Stimulated activated CD8-positive, alpha-beta memory T cell treated with anti-CD3 and anti-CD28 coated beads, Interleukin-7, amount 100 ng/mL, for 24 hours (primary cell): Measurements from ENCODE around the gene RBFOX1.

ENCODE experiments used
- DNase-seq: peaks from one replicate; pipeline ENCODE4 v3.0.0-alpha.2; 2020; ENCODE audit warnings: low read depth

RBFOX1 gene

DNA sequence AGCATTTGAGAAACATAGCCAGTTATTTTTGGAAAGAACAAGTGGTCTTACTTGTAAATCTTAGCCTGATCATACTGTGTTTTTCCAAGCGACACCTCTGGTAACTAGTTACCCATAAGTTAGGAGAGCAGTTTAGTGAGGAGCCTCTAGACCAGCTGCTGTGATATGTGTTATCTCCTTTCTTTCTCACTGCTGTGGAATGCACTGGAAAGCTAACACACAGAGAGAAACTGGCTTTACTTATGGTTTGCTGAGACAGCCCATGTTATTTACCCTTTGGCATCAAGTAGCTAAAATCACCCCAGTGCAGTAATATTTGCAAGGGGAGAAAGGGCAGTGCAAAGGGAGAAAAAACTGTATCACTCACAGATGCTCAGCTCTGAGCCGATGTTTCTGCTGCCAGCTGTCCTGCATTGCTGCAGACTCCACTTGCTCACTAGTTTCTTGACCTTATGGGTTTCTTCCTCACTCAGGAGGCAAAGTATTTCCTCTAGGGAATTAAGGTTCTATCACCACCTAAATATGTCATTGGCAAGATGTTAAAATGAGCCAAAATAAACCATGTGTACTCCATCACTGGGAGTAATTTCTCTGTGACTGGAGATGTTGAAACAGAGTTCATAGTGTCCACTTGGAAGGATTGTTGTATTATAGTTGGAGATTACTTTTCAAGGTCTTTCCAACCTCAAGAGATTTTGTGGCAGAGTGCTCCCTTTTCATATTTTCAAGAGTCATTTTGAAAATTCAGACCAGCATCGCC, 2.3 kb downstream of the RBFOX1 start:
- DNase-seq = no peak

DNA sequence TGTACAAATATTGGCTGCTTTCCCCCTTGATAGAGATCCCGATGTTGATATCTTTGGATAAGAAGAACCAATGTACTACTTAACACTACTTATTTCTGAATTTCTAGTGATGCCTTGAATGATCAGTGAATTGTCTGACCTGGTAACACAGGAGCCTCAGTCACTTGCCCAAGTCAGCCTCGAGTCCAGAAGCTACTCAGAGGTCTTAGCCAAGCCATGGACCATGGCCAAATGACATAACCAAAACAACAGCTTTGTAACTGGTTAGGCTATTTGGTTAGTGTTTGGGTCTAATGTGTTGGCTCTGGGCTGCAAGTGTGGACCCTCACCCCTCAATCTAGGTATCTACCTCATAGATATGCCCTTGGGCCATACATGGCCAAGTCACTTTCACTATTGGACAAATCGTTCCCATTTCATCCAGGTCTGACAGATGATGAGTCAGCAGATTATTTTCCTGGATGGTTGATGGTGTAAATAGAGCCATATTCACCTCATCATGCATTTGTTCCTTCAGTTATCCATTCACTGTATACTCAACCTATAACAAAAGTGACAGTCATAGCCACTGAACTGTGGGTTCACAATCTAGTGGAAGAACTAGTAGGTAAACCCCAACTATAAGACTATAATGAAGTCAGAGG, 3.5 kb downstream of the RBFOX1 start:
- no peak for DNase-seq

DNA sequence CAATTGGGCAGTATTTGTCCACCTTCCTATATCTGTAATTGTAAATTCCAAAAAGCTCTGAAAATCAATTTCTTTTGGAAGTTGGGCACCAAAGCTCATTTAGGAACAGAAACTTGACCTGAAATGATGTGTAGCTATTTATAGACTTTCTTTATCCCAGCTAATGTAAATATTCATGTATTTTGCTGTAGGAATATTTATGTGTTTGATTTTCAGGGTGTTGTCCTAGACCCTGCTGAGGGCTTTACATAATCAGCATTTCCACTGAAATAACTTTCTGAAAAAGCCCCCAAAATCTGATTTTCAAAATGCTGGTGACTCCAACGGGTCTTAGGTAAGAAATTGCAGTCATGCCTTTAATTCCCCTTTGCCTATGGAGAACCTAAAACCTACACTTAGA, 4.1 kb downstream of the RBFOX1 start:
- DNase-seq = no peak

DNA sequence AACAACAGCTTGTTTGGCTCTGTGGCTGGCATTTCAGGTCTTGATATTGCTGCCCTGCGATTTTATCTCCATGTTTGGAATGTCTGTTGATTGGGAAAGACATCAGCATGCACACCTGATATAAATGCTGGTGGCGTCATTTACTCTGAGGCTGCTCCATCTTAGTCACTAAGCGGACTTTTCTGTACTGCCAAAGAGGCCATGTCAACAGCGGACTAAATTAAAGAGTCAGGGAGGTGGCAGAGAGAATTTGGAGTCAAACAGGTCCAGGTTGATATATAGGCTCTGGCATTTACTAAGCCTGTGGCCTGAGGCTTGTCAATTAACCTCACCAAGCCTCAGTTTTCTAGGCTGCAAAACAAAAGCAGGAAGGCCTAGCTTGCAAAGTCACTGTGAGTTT, 6.2 kb downstream of the RBFOX1 start:
- no peak for DNase-seq

DNA sequence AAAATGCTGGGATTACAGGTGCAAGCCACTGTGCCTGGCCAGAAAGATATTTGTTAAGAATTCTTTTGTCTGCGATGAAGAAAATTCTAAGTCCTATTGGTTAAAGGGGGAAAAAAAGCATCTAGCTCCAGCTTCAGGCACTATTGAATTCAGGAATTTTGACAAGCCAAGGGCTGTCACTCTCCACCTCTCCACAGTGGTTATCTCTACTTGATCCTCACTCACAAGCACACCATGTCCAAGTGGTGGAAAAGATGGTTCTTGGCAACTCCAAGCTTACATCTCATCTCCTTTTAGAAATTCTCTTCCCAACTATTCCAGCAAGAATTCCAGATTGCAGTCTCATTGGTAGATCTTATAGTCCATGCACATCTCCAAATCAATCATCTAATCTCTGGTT, 7.1 kb downstream of the RBFOX1 start:
- DNase-seq = no peak

DNA sequence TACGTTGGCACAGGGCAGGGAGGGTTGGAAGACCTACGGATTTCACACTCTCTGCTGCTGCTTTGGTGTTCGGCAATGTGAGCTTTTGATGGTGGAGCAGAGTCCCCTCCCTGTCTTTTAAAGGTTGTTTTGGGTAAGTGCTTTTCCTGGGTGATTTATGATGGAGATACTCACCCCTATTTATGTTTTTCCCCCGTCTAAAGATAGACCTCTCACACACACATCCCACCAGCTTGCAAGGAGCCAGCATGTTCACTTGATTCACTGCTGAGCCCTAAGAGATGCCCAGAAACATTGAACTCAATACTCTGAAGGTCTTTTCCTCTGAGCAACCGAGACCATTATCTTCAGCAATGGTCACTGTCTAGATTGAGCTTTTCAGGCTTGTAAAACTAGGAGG, 8.3 kb downstream of the RBFOX1 start:
- DNase-seq = no peak

DNA sequence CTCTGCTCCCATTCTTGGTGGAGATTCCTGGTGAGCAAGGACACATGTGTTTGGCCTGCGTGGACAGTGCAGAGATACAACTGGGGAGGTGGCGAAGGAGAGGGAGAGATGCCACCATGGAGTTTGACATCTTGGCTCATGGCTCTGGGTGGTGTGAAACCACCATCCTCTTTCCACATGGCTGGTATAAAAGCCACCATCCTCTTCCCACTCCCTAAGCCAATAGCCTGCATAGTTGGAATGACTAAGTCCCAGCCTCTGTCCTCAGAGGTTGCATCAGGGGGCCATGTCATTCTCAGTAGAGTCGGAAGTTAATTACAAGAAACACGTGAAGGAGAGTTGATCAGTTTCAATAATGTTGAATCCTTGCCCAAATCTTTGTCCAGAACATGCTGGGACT, 10.0 kb downstream of the RBFOX1 start:
- DNase-seq = no peak

DNA sequence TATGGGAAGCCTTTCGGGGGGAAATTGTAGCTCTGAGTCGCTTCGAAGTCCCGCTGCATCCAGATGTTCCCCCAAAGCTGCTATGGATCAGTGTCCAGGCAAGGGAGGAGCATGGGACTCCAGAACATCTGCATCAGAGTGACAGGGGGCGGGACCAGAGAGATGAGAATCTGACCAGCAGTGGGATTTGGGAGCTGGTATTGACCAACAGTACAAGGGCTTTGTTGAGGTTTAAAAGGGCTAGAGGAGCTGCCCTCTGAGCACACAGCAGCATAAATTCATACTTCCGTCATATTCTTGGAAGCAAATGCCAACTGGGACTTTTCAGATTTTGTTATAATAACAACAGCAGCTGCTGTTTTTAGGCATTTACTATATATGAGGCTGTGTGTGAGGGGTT, 10.6 kb downstream of the RBFOX1 start:
- no peak for DNase-seq

DNA sequence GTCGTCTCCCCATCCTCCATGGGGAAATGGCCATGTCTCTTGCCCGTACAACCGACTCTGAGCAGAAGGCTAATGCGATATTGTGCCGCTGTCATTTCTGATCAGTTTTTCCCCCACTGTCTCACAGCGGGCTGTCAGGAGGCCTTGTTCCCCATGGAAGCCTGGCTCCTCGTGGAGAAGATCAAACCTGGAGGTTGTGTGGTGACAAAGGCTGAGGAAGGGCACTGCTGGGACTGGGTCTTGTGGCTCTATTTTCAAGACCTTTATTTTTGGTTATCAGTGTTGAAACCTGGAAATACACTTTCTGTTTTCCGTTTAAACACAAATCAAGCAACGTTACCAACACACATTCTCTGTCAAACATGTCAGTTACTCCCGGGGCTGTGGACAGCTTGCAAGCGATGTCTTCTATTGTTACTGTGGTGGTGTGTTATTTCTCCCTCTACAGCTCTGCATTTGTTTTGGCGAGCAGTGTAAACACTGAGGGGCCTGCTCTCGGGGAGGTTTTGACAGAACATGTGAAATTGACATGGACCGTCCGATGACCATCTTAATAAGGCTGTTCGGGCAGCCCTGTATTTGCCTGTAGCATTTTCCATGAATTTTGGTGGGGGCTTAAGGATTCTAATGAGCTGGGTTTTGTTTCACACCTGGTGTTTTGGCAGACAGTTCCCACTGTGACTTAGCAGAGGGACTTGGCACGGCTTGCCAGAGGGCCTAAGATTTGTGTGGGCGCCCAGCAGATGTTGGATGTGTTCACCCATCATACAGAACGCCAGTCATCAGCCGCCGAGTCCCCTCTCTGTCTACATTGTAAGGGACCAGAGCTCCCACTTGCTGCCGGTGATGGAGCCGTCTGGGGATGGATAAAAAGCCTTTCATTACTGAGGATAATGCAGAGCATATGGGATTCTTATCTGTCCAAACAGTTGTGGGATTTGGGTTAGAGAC, 12.5 kb downstream of the RBFOX1 start:
- no peak for DNase-seq

DNA sequence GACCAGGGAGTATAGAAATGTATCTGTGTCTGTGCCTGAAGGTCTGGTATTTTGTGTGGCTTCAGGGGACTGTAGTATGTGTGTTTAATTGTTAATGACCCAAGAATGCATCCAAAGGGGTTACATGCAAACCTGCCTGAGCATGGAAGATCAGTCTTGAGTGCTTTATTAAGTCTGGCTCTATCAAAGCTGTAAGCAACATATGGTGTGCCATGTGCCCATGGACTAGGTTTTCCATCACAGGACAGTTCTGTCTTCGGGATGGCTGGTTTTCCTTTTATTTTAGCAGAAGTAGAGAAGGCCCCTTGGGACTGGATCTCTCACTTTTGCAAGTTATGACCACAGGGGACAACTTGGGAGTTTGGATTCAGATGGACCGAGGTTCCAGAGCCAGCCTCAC, 18.2 kb downstream of the RBFOX1 start:
- DNase-seq = no peak

DNA sequence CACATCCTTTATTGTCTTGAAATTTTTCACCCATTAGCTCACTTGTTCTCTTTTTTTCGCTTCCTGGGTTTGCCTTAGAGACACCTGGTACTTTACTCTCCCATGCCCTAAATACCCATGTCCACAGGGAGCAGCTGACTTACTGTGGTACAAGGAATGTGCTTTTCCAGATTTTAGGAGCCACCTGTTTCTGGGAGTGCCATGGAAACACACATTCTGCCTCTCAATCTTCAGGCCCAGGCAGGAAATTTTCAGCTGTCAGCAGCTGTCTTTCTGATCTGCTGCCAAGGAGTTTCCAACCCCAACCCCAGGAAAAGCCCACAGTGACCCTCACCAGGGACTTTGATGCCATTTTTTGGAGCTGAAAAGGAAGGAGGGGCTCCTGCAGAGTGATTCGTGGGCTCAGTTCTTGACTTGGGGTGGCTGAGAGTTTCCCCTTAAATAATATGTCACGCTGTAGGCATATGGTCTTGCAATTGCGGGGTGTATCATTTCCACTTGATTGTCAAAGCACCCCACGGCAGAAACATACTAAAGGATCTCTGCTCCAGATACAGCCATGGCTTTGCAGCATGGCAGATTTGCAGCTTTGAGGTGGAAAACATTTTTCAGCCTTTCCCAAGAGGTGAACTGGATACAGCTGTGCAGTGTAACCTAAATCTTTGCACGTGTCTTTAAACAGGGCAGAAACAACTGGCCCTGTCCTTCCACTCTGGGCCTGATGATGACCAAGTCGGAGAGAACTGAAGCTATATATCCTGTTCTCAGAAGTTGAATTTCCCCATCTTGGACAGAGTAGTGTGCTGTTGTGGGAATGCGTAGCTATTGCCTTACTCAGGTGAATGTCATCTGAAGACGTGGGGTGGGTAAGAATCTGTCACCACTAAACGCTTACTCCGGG, 19.2 kb downstream of the RBFOX1 start:
- DNase-seq = no peak

DNA sequence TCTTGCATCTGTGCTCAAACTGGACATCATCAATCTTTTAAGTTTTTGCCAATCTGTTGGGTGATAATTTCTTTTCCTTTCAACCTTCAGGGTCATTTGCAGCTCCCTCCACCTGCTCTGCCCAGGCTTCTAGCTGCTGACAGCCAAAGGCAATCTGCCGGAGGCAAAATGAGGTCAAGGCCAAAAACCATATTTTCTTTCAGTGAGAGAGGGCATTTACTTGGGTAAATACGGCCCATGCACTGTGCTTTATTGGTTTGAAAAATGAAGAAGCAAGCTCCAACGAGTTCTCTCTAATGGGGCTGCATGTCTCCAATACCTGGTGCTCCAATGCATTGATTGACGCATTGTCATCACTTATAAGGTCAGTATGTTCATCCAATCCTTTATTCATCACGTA, 23.1 kb downstream of the RBFOX1 start:
- DNase-seq = no peak

DNA sequence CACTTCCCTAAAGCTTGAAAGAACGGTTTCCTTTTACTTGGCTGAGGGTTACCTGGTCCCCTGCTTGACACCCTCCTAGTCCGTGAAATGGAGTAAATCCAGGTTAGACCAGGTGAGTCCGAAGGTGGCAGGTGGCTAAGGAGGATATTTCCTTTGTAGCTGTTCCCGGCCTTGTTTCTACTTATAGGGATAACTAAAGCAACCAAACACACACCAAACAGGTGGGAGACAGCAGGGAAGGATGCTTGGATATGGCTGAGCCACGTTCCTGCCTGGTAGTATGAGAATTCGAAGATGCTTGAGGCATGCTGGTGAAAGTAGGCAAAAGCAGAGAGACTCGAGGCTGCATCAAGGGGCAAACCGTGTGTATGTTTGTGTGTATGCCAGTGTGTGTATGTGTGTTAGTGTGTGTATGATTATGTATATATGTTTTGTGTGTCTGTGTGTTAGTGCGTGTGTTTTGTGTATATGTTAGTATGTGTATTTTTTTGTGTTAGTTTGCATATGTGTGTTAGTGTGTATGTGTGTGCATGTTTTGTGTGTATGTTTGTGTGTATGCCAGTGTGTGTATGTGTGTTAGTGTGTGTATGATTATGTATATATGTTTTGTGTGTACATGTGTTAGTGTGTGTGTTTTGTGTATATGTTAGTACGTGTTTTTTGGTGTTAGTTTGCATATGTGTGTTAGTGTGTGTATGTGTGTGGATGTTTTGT, 28.9 kb downstream of the RBFOX1 start:
- DNase-seq = no peak

DNA sequence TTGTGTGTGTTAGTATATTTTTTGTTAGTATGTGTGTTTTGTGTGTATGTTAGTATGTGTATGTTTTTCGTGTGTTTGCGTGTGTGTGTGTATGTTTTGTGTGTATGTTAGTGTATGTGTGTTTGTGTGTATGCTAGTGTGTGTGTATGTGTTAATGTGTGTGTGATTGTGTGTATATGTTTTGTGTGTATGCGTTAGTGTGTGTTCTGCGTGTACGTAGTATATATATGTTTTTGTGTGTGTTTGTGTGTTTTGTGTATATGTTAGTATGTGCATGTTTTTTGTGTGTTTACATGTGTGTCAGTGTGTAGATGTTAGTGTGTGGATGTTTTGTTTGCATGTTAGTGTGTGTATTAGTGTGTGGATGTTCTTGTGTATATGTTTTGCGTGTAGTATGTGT, 29.6 kb downstream of the RBFOX1 start:
- no peak for DNase-seq

DNA sequence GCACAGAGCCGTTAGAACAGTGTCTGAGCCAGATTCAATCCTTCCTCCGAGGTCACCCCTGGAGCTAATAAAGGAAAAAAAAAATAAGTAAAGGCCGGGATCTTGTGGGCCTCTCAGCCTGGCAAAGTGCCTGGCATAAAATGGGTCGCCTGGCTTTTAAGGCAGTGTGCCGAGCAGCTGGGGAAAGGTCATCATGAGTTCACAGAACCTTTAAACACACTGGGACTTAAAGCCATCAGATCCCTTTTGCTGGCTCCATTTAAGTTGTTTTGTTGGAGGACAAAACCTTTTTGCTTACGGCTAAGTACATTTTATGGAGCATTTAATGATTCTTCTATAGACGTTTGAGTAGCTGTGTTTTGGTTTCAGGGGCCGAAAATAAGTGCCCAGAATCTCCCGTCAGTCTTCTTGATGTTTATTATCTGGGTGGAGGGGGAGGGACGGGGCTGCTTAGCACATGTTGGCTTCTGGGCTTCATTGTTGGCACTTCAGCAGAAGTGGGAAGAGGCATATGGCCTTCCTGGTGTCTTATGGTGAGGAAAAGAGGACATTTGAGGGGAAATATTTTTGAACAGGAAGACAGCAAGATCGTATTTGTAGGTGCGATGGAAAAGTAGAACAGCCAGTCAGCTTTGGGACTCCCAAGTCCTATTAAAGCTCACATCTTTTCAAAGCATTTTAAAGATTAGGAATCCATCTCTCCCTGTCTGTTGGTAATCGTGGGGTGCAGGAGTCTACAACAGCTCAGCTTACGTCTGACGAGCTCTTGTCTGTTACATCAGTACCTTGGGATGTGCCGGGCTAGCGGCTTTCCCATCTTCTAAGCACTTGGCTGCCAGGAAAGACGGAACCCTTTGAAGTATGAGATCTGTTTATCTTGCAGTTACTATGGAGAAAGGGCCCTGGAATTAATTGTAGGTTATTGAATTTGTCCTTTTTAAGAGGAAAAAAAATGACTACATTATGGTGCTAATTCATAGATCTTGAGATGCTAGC, 31.1 kb downstream of the RBFOX1 start:
- no peak for DNase-seq

DNA sequence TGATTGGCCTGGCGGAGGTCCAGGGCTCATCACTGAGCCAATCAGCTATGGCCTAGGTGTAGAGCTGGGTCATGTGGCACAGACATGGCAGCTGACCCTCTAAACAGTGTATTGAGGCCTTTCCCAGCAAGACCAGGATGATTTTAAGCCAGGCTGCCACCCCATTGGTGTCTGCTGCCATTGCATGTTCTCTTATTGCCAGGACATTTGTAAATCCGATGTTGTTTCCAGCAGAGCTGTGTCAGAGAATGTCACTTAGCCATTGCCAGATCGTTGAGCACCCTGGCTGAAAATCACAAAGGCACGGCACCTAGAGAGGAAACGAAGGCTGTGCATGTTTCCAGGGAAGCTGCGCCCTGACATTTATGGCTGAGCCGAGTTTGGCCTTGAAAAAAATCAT, 33.4 kb downstream of the RBFOX1 start:
- no peak for DNase-seq

DNA sequence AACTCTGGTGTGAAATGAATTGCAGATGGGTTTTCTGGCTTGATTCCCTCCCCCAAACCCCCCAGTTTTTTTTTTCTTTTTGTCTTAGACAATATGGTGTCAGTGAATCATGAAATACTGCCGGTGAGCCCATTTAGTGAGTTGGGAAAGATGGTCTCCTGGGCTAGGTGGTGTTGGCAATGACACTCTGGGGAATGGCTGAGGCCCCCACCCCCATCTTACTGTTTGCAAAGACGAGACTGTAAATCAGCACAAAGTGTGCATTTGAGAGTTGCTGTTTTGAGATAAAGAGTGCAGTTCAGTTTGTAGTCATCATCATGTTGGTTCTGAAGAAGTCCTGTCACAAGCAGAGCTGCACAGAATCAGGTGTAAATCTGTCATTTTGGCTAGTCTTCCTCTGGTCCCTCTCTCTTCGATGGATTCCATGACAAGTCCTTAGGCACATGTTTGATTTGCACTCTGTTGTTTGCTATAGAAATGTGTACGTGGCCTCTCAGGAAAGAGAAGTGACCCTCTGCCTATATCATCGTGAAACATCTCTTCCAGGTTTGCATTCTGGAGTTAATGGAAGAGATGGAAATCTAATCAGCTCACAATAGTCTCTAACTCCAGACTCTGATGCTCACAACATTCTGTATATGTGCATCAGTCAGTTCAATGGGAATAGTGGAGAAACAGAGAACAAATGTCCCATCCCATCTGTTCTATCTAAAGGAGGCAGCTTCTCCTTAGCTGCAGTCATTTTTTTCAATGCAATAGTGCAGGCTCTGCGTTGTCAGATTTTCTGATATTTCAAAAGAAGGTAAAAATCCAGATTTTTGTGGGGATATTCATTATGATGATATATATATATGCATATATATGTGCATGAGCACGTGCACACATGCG, 34.6 kb downstream of the RBFOX1 start:
- DNase-seq = no peak

DNA sequence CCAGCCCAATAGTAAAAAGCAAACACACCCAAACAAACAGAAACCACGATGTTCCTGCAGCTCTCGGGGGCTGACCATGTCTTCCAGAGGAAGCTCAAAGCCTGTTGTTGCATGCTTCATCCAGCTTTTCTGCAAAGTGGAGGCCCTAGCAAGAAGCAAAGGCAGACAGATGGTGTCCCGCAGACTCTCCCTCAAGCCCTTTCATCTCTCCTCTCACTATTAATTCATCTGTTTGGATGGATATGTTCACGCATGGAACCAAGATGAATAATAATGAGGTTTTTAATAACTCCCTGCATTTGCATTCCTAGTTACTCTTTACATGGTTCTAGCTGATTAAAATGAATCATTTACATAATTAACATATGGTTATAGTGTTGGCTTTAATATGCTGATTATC, 36.6 kb downstream of the RBFOX1 start:
- DNase-seq = no peak

DNA sequence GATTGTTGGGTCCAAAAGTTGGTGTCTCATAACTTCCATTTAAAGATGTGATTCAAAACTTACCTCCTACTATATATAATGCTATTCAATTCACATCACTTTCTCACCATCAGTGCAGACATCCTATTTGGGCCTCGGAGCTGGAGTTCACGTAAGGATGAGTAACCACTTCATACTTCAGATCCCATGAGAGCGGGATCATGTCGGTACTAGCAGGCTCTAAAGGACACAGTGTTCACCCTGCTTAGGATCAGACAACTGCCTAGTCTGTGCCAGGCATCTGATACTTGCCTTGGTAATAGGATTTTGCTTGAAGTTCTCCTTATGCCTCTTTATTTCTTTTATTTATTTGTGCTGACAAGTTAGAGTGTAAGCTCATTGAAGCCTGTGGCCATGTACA, 39.5 kb downstream of the RBFOX1 start:
- DNase-seq = no peak
